Stimulated activated CD4-positive, alpha-beta T cell treated with anti-CD3 and anti-CD28 coated beads, Interleukin-1b, Interleukin-23, amount 100 ng/mL, for 4 hours (primary cell): Measurements from ENCODE around the gene GPR17.

Experiments used
- DNase-seq, 2 donors: peaks; one replicate each; pipeline ENCODE4 v3.0.0-alpha.2; 2020; ENCODE audit warnings: low read depth in 2 of 2

GPR17 gene

GRCh38 chr2:127654838-127655175, 8.9 kb downstream of the GPR17 start:
- no peak for DNase-seq

- DNase-seq, result no peak
These were observed 9.5 kb downstream of the GPR17 start for GRCh38 chr2:127655209-127656073.

- no peak for DNase-seq
These were observed 10.7 kb downstream of the GPR17 start for GRCh38 chr2:127656569-127657231.

- DNase-seq, result no peak
These were observed 11.3 kb downstream of the GPR17 start for GRCh38 chr2:127657232-127657595.

- DNase-seq, result no peak
These were observed 12.2 kb downstream of the GPR17 start for GRCh38 chr2:127658146-127658545.

- DNase-seq, result no peak
These were observed 12.9 kb downstream of the GPR17 start for GRCh38 chr2:127658641-127659407.

- DNase-seq, result no peak
These were observed 13.7 kb downstream of the GPR17 start for GRCh38 chr2:127659408-127660290.

- DNase-seq, result no peak
These were observed 14.3 kb downstream of the GPR17 start for GRCh38 chr2:127660291-127660578.

GRCh38 chr2:127661072-127661649, 15.2 kb downstream of the GPR17 start:
- DNase-seq, result no peak

GRCh38 chr2:127661949-127662510, 16.1 kb downstream of the GPR17 start:
- no peak for DNase-seq

- no peak for DNase-seq
These were observed 17.1 kb downstream of the GPR17 start for GRCh38 chr2:127662937-127663565.

- DNase-seq, result no peak
These were observed 17.7 kb downstream of the GPR17 start for GRCh38 chr2:127663566-127664064.

- no peak for DNase-seq
These were observed 18.3 kb downstream of the GPR17 start for GRCh38 chr2:127664065-127664894.

- no peak for DNase-seq
These were observed 18.9 kb downstream of the GPR17 start for GRCh38 chr2:127664895-127665225.

GRCh38 chr2:127665267-127665893, 19.4 kb downstream of the GPR17 start:
- DNase-seq, result no peak

- no peak for DNase-seq
These were observed 23.1 kb downstream of the GPR17 start for GRCh38 chr2:127669056-127669455.

GRCh38 chr2:127670055-127670956, 24.4 kb downstream of the GPR17 start:
- no peak for DNase-seq

GRCh38 chr2:127670957-127671290, 25.0 kb downstream of the GPR17 start:
- DNase-seq, result no peak
